HG03108 (cell line): ENCODE data around the gene ALDH1A1.
"Not testable (repeated sequence)": the region's sequence is repeated elsewhere in the genome, so short reads cannot be mapped to it uniquely, and the experiment has no call there.

Source experiments
- ATAC-seq: cut with Tn5 transposase; IDR thresholded peaks from one replicate; pipeline ENCODE4 v1.9.1; 2021; ENCODE audit warnings: moderate library complexity; ENCODE audit not compliant: unreplicated experiment

ALDH1A1 gene

GRCh38 chr9:72946318-72946717 lies 6.5 kb downstream of the ALDH1A1 start:
- no peak for ATAC-seq

DNA sequence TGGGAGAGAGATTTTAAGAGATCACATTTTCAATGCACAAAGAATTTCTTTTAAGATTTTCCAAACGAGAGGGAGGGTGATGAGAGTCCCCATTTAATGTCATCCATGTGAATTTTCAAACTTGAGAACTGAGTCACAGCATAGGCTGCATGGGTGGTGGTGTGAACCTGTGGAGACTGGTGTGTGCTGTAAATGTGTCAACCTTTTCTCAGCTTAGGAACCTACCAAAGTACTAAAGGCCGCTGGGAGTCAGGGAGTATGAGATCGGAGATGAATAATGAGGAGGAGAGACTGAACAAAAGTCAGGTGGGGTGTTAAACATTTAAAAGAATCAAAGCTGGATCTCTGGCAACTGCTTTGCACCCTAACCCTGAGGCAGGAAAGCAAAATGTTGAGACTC lies 7.5 kb downstream of the ALDH1A1 start:
- no peak for ATAC-seq

DNA sequence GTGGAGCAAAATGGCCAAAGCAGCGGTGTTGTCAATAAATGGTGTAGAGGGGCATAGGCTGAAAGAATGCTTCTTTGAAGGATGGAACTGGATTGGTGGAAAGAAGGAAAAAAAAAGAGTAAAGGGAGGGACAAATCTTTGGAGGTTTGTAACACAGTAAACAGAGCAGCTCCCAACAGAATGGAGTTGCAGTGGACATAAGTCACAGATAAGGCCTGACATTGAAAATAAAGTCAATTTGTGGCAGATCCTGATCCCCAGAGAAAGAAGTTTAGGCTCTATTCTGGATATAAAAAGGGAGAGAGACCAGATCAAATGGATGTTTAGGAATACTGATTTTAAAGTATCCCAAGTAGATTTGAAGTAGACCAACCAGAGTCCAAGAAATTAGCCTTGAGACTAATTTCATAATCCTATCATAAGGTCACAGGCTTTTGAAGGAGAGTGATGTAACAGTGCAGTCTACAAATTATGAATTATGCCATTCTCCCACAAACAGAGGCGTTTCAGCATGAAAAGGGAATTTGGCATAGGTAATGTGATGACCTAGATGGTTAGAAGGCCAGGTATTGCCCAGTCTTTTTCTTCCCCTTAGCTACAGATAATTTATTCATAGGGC lies 8.9 kb downstream of the ALDH1A1 start:
- ATAC-seq, result no peak

DNA sequence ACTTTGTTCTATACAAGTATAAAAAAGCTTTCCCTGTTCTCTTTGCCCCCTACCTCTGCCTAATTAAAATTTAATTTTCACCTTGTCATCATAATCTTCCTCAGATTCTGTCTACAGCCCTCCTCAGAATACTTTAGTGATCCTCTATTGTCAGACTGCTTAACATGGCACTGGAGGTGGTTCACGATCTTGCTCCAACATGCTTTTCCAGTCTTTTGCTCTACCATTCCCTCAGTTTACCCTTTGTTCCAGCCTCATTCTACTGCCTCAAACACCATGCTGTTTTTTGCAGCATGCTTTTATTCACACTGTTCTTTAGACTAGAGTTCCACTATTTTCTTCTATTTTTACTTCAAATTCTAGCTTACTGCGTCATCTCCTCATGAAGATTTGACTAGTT lies 10.4 kb downstream of the ALDH1A1 start:
- ATAC-seq, result no peak

- not testable (repeated sequence) for ATAC-seq
Observed at GRCh38 chr9:72939581-72939980, 13.3 kb downstream of the ALDH1A1 start.

GRCh38 chr9:72937545-72937944 lies 15.3 kb downstream of the ALDH1A1 start:
- ATAC-seq, result no peak

GRCh38 chr9:72936679-72937078 lies 16.2 kb downstream of the ALDH1A1 start:
- ATAC-seq, result no peak

GRCh38 chr9:72936266-72936665 lies 16.6 kb downstream of the ALDH1A1 start:
- ATAC-seq, result no peak

GRCh38 chr9:72935595-72935994 lies 17.3 kb downstream of the ALDH1A1 start:
- no peak for ATAC-seq

- no peak for ATAC-seq
Observed at GRCh38 chr9:72933730-72934665, 18.9 kb downstream of the ALDH1A1 start.

DNA sequence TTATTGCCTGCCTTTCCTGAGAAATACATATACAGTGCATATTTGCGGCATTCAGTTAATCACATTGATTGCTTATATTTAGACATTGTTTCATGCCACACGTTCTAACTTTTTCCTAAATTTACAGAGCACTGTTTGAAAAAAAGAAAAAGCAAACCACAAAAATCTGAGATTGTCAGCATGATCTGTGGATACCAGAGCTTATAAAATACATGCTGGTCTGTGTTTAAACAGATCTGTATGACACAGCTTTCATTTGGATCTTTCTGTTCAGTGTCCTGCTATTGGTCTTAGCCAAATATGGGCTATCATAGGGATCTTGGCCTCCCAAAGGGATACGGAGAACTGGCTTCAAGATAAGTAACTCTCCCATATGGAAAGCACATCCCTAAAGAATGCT lies 20.2 kb downstream of the ALDH1A1 start:
- ATAC-seq, result no peak

DNA sequence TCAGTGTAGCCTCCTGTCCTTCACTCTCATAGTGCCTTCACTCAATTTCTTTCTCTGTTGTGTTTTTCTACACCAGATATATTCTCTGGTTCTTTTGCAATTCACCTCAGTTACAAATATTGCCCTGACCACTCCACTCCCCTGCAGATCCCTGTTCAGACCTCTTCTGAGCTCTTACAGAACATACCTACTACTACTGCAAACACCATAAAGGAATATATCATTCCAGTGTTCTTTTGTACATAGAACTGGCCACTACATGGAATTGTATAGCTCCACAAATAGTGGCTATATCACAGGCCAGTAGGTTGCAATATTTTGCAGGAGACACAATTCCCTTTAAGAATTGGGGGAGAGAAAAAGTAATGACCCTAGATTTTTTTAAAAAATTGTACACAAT lies 21.0 kb downstream of the ALDH1A1 start:
- ATAC-seq, result no peak

DNA sequence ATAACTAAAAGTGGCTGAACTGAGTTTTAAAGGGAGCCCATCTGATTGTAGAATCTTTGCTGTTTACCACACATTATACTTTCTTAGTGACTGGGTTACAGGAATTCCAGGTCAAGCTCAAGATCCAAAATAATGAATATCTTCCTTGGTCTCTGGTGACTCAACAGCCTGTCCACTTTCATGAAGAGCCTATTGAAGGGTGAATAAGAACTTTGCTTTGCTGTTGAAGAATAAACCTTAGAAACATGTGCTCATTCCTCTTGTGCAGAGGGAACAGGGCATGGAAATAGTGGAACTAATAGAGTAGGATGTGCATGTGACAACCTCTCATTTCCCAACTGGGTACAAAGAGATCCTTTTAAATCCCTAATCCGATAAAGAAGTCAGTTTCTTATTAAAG lies 21.4 kb downstream of the ALDH1A1 start:
- no peak for ATAC-seq

GRCh38 chr9:72930828-72931227 lies 22.0 kb downstream of the ALDH1A1 start:
- no peak for ATAC-seq

GRCh38 chr9:72929542-72929941 lies 23.3 kb downstream of the ALDH1A1 start:
- no peak for ATAC-seq

DNA sequence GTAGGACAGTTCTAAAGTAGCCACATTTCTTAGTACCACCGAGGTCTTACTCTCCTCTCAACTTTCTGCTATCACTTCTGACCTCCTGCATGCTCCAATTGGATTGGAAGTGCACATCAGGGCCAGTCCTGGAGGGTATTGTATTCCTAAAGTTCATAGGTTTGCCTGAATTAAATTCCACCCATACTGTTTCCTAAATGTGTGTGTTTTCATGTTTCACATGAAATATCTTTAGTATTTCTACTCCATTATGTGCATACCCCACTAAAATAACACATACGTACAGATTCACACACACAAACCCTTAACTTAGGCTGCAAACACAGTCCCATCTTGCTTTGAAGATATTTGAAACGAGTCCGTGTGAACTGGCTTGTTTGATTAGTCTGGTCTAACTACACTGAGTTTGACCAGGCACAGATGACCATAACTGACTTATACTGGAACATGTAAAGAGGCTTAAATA lies 24.8 kb downstream of the ALDH1A1 start:
- ATAC-seq, result no peak

DNA sequence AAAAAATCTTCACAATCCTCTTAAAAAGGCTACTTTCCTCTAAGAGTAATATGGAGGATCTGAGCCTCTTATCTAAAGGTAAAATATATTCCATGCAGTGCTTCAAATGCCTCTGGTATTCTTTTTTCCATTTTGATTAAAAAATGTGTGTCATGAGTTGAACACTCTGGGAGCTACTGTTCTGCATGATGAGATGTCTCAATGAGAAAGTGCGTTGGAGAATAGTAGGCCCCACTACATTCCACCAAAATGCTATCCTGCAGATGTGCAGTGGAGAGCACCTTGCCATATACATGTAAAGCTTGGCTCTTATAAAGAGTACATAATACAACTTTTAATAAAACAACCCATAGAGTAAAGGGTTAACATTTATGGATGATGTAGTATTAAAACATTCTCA lies 26.3 kb downstream of the ALDH1A1 start:
- ATAC-seq, result no peak

DNA sequence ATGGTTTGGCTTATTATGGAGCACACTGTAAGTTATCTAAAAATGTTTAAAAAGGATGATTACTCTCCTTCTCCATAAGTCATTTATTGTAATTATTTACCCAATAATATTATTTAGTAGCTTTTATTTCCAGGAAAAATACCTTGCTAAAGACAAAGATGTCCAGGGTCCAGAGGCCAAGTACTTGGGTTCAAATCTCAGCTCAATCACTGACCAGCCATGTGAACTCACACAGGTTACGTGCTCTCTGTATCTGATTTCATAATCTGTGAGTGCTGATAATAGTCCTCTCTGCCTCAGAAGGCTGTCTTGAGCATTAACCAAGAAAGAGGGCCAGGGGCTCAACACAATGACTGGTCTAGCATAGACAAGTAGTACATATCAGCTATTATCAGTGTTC lies 27.0 kb downstream of the ALDH1A1 start:
- ATAC-seq, result no peak

GRCh38 chr9:72925126-72925789 lies 27.6 kb downstream of the ALDH1A1 start:
- no peak for ATAC-seq

GRCh38 chr9:72924154-72924790 lies 28.6 kb downstream of the ALDH1A1 start:
- no peak for ATAC-seq

DNA sequence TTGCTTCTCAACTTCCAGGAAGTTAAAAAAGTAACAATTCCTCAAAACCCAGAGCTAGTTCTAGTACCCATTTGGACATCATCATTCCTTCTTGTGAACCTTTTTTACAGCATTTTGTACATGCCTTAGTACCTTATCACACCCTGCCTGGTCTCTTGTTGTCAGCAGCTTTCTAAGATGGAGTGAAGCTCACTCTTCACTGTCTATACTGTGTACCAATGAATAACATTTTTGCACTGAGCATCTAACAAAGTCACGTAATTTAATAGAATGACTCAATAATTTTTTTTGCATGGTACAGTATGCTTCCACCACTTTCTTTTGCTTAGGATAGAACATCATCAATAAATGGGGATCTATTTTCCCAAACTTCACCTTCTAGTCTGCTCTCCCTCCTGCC lies 29.8 kb downstream of the ALDH1A1 start:
- no peak for ATAC-seq
